HCT116 (cell line): Measurements from ENCODE around the gene HDLBP. TPM values are rescaled to one million over a fixed set of nuclear protein-coding genes. Genes with fewer than 3 reads are reported as not detected.

Experiments used
- ATAC-seq: fragments of 200-7000 bp; cut with Tn5 transposase; 2 replicates; pipeline ENCODE4 v1.9.1; 2020; ENCODE audit warnings: mild to moderate bottlenecking, moderate library complexity
- BruUV-seq: library from RNA; stranded (reverse); fragments of 400-500 nt; replicated peaks from 2 replicates; lab custom pipeline; 2021; lab: Mats Ljungman, UMichigan
- CTCF ChIA-PET: fragments of 300-600 bp; sonication (Branson Sonifier 250); formaldehyde crosslinking; loops from one replicate; lab custom pipeline; 2021; ENCODE audit warnings: antibody characterized with exemption; lab: Charles Lee
- POLR2A ChIA-PET: fragments of 300-600, 350-600 bp; sonication (Branson Sonifier 250); formaldehyde crosslinking; loops from one replicate; lab custom pipeline; 2021; ENCODE audit warnings: antibody characterized with exemption; lab: Charles Lee
- RAD21 ChIA-PET, 2 experiments: fragments of 300-600 bp; sonication (Branson Sonifier 250); formaldehyde crosslinking; loops; one replicate each; lab custom pipeline; 2023; ENCODE audit warnings: low total read pairs in 2 of 2; ENCODE audit not compliant: uncharacterized antibody in 2 of 2, unreplicated experiment in 2 of 2, low non-redundant PET in 1 of 2; lab: Charles Lee
- DNase-seq: peaks from one replicate; pipeline ENCODE4 v3.0.0-alpha.2; 2010; ENCODE audit warnings: low read depth, low spot score
- H2AFZ ChIP-seq: fragments of 200-600 bp; shearing (Covaris generic), sonication (generic); 2 replicates; pipeline ENCODE4 v1.6.1; 2017; ENCODE audit warnings: low read depth, mixed run types, mixed read lengths, antibody characterized with exemption, low read length; ENCODE audit not compliant: poor library complexity, severe bottlenecking
- H3K27ac ChIP-seq: 2 replicates; pipeline ENCODE4 v1.5.1; 2012; ENCODE audit warnings: low read depth, low read length
- H3K27me3 ChIP-seq: fragments of 200-600 bp; sonication (generic); 2 replicates; pipeline ENCODE4 v1.6.1; 2016; ENCODE audit warnings: mixed run types, low read length, mixed read lengths; ENCODE audit not compliant: insufficient read depth
- H3K36me3 ChIP-seq, 2 experiments: fragments of 200-500 bp in 1 of 2; fragments of 200-600 bp in 1 of 2; sonication (Bioruptor generic) in 1 of 2; sonication (generic) in 1 of 2; 2 replicates each; pipeline versions ENCODE4 v1.5.1 to v1.6.1; 2014 to 2016; ENCODE audit warnings: low read length in 2 of 2, inconsistent platforms in 1 of 2, mixed read lengths in 1 of 2, mixed run types in 1 of 2; ENCODE audit not compliant: insufficient read depth in 2 of 2, control insufficient read depth in 1 of 2
- H3K4me1 ChIP-seq, 2 experiments: fragments of 200-600 bp in 1 of 2; sonication (generic) in 1 of 2; 2 replicates each; pipeline versions ENCODE4 v1.5.1 to v1.6.1; 2012 to 2017; ENCODE audit warnings: low read length in 2 of 2, inconsistent platforms in 1 of 2, mild to moderate bottlenecking in 1 of 2, mixed read lengths in 1 of 2, mixed run types in 1 of 2, moderate library complexity in 1 of 2; ENCODE audit not compliant: insufficient read depth in 2 of 2, control insufficient read depth in 1 of 2
- H3K4me2 ChIP-seq: fragments of 200-600 bp; sonication (generic); 2 replicates; pipeline ENCODE4 v1.6.1; 2017; ENCODE audit warnings: mixed run types, low read length, mixed read lengths
- H3K4me3 ChIP-seq, 2 experiments: fragments of 200-600 bp in 1 of 2; sonication (generic) in 1 of 2; replicated peaks in 1 of 2; 2 replicates each; pipeline ENCODE4 v1.5.1; 2011 to 2016; ENCODE audit warnings: low read length in 2 of 2, control low read depth in 1 of 2, low read depth in 1 of 2, mild to moderate bottlenecking in 1 of 2, mixed read lengths in 1 of 2, mixed run types in 1 of 2
- H3K79me2 ChIP-seq: fragments of 200-600 bp; sonication (generic); 2 replicates; pipeline ENCODE4 v1.6.1; 2017; ENCODE audit warnings: mild to moderate bottlenecking, mixed run types, low read length, moderate library complexity, mixed read lengths; ENCODE audit not compliant: insufficient read depth
- H3K9ac ChIP-seq: fragments of 200-600 bp; sonication (generic); 2 replicates; pipeline ENCODE4 v1.6.1; 2016; ENCODE audit warnings: low read length, mixed read lengths
- H3K9me2 ChIP-seq: fragments of 200-600 bp; sonication (generic), shearing (Covaris generic); 2 replicates; pipeline ENCODE4 v1.6.1; 2017; ENCODE audit warnings: mixed run types, mild to moderate bottlenecking, moderate library complexity; ENCODE audit not compliant: insufficient read depth
- H3K9me3 ChIP-seq, 2 experiments: fragments of 200-500 bp in 1 of 2; fragments of 200-600 bp in 1 of 2; sonication (Bioruptor generic) in 1 of 2; sonication (generic) in 1 of 2; 2 replicates each; pipeline ENCODE4 v1.6.1; 2014 to 2017; ENCODE audit warnings: low read length in 2 of 2, mixed read lengths in 2 of 2, inconsistent platforms in 1 of 2, low read depth in 1 of 2, mild to moderate bottlenecking in 1 of 2, mixed run types in 1 of 2, moderate library complexity in 1 of 2; ENCODE audit not compliant: control insufficient read depth in 1 of 2, insufficient read depth in 1 of 2
- H4K20me1 ChIP-seq: fragments of 200-600 bp; sonication (generic), shearing (Covaris generic); 2 replicates; pipeline ENCODE4 v1.6.1; 2017; ENCODE audit warnings: mixed run types, mild to moderate bottlenecking, moderate library complexity; ENCODE audit not compliant: insufficient read depth
- CBX3 ChIP-seq: IDR thresholded peaks from 2 replicates; pipeline ENCODE4 v1.6.1; 2012; ENCODE audit warnings: low read depth
- CEBPB ChIP-seq: IDR thresholded peaks from 2 replicates; pipeline ENCODE4 v1.6.1; 2012; ENCODE audit warnings: low read depth
- EGR1 ChIP-seq: IDR thresholded peaks from 2 replicates; pipeline ENCODE4 v1.6.1; 2012; ENCODE audit warnings: low read depth
- EZH2 ChIP-seq: fragments of 200-600 bp; sonication (generic); IDR thresholded peaks from 2 replicates; pipeline ENCODE4 v1.6.1; 2017; ENCODE audit warnings: antibody characterized with exemption, mixed run types
- EZH2phosphoT487 ChIP-seq: fragments of 200-600 bp; IDR thresholded peaks from 2 replicates; pipeline ENCODE4 v1.6.1; 2018; ENCODE audit warnings: antibody characterized with exemption, borderline replicate concordance
- POLR2A ChIP-seq: IDR thresholded peaks from 2 replicates; pipeline ENCODE4 v1.7.0; 2011; ENCODE audit warnings: borderline replicate concordance; ENCODE audit not compliant: insufficient read depth, insufficient read length; ENCODE audit errors: extremely low read depth
- POLR2AphosphoS5 ChIP-seq: IDR thresholded peaks from 2 replicates; pipeline ENCODE4 v1.6.1; 2011; ENCODE audit warnings: mild to moderate bottlenecking, low read depth, low read length, moderate library complexity
- RAD21 ChIP-seq: IDR thresholded peaks from 2 replicates; pipeline ENCODE4 v1.6.1; 2012; ENCODE audit warnings: low read depth, mild to moderate bottlenecking
- SIN3A ChIP-seq: IDR thresholded peaks from 2 replicates; pipeline ENCODE4 v1.6.1; 2012; ENCODE audit warnings: low read depth
- SP1 ChIP-seq: IDR thresholded peaks from 2 replicates; pipeline ENCODE4 v1.6.1; 2012; ENCODE audit warnings: low read depth
- YY1 ChIP-seq: IDR thresholded peaks from 2 replicates; pipeline ENCODE4 v1.6.1; 2011; ENCODE audit warnings: low read length, low read depth, moderate library complexity, mild to moderate bottlenecking; ENCODE audit not compliant: insufficient replicate concordance; ENCODE audit errors: extremely low read depth
- ZFX ChIP-seq: fragments of 450-650 bp; IDR thresholded peaks from 2 replicates; pipeline ENCODE4 v1.6.1; 2017
- intact Hi-C: fragments of 100-400 bp; cut with micrococcal nuclease; formaldehyde crosslinking; loops from 2 replicates; pipeline ENCODE4 v1.10.0; 2022
- total RNA-seq: library from RNA; stranded (reverse); gene quantifications from one replicate; pipeline ENCODE4 v1.2.1, GENCODE V29; 2021; ENCODE audit not compliant: unreplicated experiment
- TF ChIP-seq, protein P1 (sequence below), 3 experiments: fragments of 200-600 bp in 1 of 3; sonication (generic) in 1 of 3; IDR thresholded peaks in 2 of 3; conservative IDR thresholded peaks in 1 of 3; 2 replicates each; pipeline ENCODE4 v1.5.1; 2012 to 2017; ENCODE audit warnings: low read depth in 2 of 3, low read length in 2 of 3, antibody characterized with exemption in 1 of 3, borderline replicate concordance in 1 of 3, control low read depth in 1 of 3, mild to moderate bottlenecking in 1 of 3, mixed read lengths in 1 of 3, mixed run types in 1 of 3, moderate library complexity in 1 of 3; ENCODE audit not compliant: insufficient read depth in 1 of 3
- TF ChIP-seq, protein P2 (sequence below): IDR thresholded peaks from 2 replicates; pipeline ENCODE4 v1.6.1; 2012
- TF ChIP-seq, protein P3 (sequence below): IDR thresholded peaks from 2 replicates; pipeline ENCODE4 v1.6.1; 2012

HDLBP gene
- total RNA-seq, 1 experiment from 2014 or later, result 462 TPM

DNA sequence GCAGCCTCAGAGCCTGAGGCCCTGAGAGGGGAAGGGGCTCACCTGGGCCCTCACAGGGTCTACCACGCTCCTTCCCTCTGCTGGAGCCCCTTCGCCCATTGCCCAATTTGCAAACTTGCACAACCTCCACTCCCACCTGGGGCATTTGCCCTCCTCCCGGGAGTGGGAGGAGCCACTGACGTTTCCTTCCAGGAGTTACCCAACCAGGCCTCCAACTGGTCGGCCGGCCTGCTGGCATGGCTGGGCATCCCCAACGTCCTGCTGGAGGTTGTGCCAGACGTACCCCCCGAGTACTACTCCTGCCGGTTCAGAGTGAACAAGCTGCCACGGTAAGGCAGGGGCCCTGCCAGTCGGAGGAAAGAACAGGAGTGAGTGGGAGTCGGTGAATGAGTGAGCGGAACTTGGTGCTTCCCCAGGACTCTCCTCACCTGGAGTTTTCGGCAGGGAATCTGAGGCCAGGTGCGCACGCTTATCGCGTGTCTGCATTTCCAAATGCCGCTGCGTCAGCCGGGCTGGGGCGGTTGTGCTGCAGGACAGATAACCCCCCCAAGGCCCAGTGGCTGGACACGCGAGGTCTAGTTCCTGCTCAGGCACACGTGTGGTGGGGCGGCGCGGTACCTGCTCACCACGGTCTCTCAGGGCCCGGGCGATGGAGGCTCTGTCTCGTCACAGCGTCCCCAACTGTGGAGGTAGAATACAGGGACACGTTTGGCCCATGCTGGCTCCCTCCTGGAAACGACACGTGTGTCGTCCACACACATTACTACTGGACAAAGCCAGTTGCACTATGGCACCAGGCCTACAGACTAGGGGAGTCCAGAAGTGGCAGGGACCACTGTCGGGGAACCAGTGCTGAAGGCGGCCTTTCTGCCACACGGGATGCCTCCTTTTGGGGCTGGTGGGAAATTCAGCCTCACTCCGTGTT, 115.3 kb downstream of the HDLBP start:
- CTCF ChIA-PET, result no interaction called here
- Histone ChIP-seq H3K4me1 (no peaks in the 10 kb centered on the region), H3K79me2 (no peaks in the 10 kb centered on the region), H3K4me3 (no peak overlapping the region), H3K36me3 (no peaks in the 10 kb centered on the region), H3K4me2 (no peak overlapping the region), H3K9me3 (no peaks in the 10 kb centered on the region), H3K9me2 (no peaks in the 10 kb centered on the region), H2AFZ (no peak overlapping the region), H3K27ac (no peak overlapping the region), H4K20me1 (no peaks in the 10 kb centered on the region), H3K9ac (no peak overlapping the region), H3K27me3 (no peaks in the 10 kb centered on the region)
- TF ChIP-seq, protein P1, sequence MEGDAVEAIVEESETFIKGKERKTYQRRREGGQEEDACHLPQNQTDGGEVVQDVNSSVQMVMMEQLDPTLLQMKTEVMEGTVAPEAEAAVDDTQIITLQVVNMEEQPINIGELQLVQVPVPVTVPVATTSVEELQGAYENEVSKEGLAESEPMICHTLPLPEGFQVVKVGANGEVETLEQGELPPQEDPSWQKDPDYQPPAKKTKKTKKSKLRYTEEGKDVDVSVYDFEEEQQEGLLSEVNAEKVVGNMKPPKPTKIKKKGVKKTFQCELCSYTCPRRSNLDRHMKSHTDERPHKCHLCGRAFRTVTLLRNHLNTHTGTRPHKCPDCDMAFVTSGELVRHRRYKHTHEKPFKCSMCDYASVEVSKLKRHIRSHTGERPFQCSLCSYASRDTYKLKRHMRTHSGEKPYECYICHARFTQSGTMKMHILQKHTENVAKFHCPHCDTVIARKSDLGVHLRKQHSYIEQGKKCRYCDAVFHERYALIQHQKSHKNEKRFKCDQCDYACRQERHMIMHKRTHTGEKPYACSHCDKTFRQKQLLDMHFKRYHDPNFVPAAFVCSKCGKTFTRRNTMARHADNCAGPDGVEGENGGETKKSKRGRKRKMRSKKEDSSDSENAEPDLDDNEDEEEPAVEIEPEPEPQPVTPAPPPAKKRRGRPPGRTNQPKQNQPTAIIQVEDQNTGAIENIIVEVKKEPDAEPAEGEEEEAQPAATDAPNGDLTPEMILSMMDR (IDR thresholded peaks at IDR 0.05 in 2 of 3, conservative IDR thresholded peaks at IDR 0.05 in 1 of 3; ENCODE audit: borderline replicate concordance in 1 of 3, insufficient read depth in 1 of 3, low read depth in 2 of 3, low read length in 2 of 3), result no peak
- TF ChIP-seq, protein P2, sequence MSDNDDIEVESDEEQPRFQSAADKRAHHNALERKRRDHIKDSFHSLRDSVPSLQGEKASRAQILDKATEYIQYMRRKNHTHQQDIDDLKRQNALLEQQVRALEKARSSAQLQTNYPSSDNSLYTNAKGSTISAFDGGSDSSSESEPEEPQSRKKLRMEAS, result no peak
- DNase-seq, result no peak
- POLR2A ChIA-PET, result no interaction called here
- RAD21 ChIA-PET, result no interaction called here
- ATAC-seq, result peak; percentile 47
- no TSS peak for BruUV-seq
- intact Hi-C loops, result no loop called here

DNA sequence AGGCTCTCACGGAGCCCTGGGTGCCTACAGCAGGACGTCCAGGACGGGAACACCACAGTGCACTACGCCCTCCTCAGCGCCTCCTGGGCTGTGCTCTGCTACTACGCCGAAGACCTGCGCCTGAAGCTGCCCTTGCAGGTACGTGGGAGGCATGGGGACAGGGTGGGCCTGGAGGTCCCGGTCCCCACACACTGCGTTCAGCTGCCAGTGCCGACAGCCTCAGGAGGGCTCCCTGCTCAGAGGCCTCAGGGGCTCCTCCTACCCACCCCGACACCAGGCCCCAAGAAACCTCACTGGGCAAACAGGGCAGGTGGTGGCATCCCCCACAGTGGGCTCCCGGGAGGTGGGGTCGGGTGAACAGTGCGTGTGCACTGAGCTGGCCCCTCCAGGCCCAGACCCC, 116.2 kb downstream of the HDLBP start:
- ChIA-PET CTCF (no interaction called here), RAD21 (no interaction called here), POLR2A (no interaction called here)
- intact Hi-C loops, result no loop called here
- Histone ChIP-seq H3K9me2 (no peaks in the 10 kb centered on the region), H2AFZ (no peak overlapping the region), H3K4me2 (no peak overlapping the region), H3K4me1 (no peaks in the 10 kb centered on the region), H3K9ac (no peak overlapping the region), H4K20me1 (no peaks in the 10 kb centered on the region), H3K79me2 (no peaks in the 10 kb centered on the region), H3K36me3 (no peaks in the 10 kb centered on the region), H3K4me3 (no peak overlapping the region), H3K27ac (no peak overlapping the region), H3K27me3 (no peaks in the 10 kb centered on the region), H3K9me3 (no peaks in the 10 kb centered on the region)
- DNase-seq (no peak), ATAC-seq (no peak)
- no TSS peak for BruUV-seq
- TF ChIP-seq CBX3 (no peak), EZH2 (no peak), EGR1 (no peak), SIN3A (no peak), YY1 (no peak), RAD21 (no peak), POLR2A (no peak), ZFX (no peak), CEBPB (no peak), SP1 (no peak), EZH2phosphoT487 (no peak), POLR2AphosphoS5 (no peak)
- TF ChIP-seq, protein P2, result no peak
- TF ChIP-seq, protein P1 (IDR thresholded peaks at IDR 0.05 in 2 of 3, conservative IDR thresholded peaks at IDR 0.05 in 1 of 3; ENCODE audit: borderline replicate concordance in 1 of 3, insufficient read depth in 1 of 3, low read depth in 2 of 3, low read length in 2 of 3), result no peak
- TF ChIP-seq, protein P3, sequence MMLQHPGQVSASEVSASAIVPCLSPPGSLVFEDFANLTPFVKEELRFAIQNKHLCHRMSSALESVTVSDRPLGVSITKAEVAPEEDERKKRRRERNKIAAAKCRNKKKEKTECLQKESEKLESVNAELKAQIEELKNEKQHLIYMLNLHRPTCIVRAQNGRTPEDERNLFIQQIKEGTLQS, result no peak
